CD4-positive, alpha-beta T cell treated with Interleukin-6 at 100 ng/mL for 8 hours (primary cell): ENCODE results near the gene WDR4.
"Not testable (repeated sequence)": the region's sequence is repeated elsewhere in the genome, so short reads cannot be mapped to it uniquely, and the experiment has no call there.

Source experiments
- DNase-seq: peaks from one replicate; pipeline ENCODE4 v3.0.0-alpha.2; 2020; ENCODE audit warnings: mixed read lengths, low spot score

Gene WDR4, protein sequence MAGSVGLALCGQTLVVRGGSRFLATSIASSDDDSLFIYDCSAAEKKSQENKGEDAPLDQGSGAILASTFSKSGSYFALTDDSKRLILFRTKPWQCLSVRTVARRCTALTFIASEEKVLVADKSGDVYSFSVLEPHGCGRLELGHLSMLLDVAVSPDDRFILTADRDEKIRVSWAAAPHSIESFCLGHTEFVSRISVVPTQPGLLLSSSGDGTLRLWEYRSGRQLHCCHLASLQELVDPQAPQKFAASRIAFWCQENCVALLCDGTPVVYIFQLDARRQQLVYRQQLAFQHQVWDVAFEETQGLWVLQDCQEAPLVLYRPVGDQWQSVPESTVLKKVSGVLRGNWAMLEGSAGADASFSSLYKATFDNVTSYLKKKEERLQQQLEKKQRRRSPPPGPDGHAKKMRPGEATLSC

DNA sequence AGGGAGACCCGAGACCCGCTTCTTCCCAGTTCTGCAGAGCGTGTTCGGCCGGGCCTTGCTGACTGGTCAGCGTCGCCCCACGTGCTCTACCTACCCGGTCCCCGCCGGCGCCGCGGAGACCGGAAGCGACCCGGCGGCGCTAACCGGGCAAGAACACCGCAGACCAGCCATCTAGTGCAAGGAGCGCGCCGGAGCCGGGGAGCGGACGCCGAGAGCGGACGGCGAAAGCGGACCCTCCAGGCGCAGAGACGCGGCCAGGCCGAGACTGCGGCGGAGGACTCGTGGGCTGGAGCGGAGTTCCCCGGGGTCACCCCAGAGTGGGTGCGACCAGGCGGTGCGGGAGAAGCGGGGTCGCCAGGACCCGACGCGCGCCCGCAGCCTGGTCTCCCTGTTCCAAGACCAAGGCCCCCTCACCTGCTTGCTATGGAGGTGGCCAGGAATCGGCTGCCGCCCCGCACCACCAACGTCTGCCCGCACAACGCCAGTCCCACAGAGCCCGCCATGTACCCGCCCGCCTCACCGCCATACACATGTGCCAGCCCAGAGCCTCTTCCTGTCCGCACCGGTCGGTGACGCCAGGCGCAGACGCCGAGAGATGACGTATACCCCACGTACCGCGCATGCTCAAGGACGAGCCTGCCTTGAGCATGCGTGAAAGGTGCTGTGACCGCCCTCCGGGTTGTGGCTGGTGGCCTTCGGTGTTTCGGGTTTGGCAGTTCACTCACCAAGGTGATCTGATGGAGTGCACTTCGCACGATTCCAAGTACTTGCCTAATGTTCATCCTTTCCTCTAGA is at the start of gene WDR4:
TSS of gene WDR4 (minus strand) at position 547 of the 795 bp plus-strand sequence. CDS start at position 503, 44 bp downstream.
- peak; percentile 97 for DNase-seq

DNA sequence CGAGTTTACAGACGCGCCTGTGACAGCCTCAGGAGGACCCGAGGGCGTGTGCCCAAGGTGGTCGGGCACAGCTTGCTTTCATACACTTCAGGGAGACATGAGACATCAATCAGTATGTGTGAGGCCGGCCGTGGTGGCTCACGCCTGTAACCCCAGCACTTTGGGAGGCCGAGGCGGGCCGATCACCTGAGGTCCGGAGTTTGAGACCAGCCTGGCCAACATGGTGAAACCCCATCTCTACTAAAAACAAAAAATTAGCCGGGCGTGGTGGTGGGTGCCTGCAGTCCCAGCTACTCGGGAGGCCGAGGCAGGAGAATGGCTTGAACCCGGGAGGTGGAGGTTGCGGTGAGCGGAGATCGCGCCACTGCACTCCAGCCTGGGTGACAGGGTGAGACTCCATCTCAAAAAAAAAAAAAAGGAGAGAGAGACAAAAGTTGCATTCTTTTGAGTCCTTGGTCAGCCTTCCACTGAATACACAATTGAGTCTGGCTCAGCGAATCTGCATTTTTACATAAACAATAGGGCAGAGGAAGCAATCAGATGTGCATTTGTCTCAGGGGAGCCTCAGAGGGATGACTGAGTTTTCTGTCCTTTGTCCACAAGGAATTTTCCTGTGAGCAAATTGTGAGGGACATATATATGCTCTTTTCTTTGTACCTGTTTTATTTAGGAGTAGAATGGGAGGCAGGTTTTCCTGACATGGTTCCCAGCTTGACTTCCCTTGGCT is 48.3 kb upstream of the WDR4 start:
- not testable (repeated sequence) for DNase-seq

DNA sequence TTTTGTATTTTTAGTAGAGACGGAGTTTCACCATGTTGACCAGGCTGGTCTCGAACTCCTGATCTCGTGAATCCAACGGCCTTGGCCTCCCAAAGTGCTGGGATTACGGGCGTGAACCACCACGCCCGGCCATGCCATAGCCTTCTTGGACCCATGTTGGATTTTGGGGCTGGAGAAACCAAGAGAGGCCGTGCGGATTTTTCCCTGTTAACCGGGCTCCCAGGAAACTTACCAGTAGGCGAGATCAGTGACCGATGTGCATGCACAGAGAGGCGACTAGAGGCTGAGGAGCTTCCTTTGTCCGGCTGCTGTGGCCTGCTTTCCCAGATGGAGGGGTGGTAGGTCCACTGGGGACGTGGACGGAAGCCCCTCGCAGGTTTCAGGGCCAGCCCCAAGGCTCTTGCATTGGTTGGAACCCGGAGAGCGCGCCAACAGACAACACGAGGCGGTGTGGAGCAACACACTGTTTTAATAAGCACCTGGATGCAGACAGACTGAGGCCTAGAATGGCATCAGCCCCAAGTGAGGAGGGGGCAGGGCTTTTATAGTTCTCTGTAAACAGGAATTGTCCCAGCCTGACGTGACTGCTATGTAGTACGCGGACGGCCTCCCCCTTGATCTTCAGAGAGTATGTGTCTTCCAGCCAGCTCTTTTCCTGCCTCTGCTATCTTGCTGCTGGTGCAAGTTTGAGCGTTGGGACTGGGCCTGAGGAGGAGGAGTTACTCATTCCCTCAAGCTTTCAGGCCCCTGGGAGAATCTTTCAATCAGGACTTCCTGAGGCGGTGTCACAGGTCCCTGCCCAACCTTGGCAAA is 46.0 kb upstream of the WDR4 start, which contains the start of gene ERVH48-1:
TSS of gene ERVH48-1 (minus strand) at position 517 of the 813 bp plus-strand sequence. CDS start 6,624 bp downstream, outside the sequence.
- DNase-seq, result peak; percentile 27

DNA sequence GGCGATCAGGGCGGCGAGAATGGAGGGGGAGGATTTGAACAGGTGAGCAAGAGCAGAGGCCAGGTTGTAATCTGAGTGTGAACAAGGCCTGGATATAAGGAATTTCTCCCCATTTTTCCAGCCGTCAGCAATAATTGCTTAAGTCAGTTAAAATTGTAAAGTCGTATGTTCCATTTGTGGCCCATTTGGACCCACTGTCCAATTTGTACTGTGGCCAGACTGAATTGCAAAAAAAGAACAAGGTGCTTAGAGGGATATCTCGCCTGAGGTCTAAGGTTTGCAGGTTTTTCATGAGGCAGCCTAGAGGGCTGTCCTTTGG is 45.1 kb upstream of the WDR4 start:
- DNase-seq, result no peak

DNA sequence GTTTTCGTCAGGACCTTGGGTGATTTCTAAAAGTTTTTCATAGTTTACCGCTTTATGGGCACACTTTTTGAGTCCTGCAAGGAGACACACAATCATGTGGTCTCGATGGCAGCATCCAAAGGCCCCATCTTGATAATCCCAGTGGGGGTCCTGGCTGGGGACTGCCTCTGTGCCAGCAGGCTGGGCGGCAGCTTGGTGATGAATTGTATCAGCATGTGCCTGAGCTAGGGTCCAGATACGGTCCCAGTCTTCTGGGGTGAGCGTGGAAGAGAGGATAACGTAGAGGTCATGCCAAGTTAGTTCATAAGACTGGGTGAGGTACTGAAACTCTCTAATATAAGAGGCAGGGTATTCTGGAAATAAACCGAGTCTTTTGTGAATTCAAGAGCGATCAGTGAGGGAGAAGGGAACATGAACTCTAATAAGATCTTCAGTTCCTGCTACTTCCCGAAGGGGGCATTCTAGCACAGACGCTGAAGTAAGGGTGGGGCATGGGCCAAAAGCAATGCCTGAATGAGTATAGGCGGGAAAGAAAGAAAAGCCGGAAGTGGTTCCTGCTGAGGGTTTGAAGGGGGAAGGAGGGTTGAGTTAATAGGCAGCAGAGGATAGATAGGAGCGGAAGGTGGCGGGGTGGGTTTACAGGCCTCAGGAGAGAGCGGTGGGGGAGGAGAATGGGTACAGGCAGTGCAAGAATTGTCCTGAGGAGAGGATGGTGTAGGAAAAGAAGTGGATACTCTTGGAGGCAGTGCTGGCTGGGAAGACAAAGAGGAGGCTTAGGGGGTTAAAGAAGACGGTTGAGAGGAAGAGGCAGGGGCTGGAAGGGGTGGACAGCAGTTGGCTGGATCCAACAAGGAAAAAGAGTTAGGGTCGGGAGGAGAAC is 44.5 kb upstream of the WDR4 start:
- peak; percentile 78 for DNase-seq

DNA sequence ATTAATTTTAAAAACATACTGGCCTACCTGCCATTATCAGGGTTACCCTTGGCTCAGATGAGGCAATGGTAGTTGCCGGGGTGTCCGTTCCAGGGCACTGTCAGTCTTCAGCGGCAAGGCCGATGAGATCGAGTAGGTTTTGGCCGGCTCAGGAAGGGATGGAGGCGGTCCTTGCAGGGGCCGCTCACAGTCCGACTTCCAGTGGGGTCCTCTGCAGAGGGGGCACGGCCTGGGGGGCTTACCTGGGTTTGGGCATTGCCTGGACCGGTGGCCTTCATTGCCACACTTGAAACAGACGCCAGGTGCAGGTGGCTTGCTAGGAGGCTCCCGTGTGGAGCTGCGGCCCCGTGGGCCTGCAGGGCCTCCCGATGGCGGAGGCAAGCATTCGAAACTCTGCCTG is 43.6 kb upstream of the WDR4 start:
- no peak for DNase-seq

DNA sequence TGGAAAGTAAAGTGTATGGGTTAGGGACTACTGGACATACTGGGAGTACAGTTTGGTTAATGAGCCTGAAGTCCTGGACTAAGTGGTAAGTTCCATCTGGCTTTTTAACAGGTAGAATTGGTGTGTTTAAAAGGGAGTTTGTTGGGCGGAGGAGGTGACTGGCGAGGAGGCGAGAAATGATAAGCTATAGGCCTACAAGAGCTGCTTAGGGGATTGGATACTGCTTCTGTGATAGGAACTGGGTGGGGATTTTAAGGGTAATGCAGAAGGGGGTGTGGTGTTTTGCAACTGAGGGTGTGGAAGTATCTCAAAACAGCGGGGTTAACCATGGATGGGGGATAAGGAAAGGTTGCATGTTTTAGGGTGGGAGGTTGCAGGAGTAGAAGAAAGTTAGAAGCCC is 42.6 kb upstream of the WDR4 start:
- DNase-seq, result no peak

DNA sequence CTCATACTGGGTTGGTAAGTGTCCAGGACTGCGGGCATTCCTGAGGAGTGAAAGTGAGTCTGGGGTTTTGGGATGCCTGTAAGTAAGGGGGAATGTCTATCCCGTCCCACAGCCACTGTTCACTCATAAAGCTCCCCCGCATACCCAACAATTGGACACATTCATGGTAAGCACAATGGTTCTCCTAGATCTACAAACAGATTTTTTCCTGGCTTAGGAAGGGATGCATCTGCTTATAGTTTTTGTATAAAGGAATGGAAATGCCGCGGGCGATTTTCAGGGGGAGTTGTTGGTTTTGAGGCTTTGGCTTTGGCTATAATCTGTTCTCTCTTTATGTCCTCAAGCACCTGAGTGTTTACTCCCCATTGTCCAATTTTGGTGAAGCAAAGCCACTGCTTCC is 39.0 kb upstream of the WDR4 start:
- no peak for DNase-seq

DNA sequence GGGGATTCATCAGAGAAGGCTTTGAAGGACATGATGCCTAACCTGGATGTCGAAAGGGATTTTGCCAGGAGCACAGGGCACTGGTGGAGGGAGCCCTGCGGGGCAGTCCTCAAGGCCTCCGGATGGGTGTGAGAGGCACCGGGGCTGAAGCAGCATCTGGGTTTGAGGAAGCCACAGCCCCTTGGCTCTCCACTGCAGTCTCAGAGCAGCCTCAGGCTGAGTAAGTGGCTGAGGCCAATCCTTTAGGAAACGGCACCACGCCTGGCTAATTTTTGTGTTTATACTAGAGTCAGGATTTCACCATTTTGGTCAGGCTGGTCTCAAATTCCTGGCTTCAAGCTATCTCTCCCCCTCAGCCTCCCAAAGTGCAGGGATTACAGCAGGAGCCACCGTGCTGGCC is 34.1 kb upstream of the WDR4 start:
- DNase-seq, result no peak

DNA sequence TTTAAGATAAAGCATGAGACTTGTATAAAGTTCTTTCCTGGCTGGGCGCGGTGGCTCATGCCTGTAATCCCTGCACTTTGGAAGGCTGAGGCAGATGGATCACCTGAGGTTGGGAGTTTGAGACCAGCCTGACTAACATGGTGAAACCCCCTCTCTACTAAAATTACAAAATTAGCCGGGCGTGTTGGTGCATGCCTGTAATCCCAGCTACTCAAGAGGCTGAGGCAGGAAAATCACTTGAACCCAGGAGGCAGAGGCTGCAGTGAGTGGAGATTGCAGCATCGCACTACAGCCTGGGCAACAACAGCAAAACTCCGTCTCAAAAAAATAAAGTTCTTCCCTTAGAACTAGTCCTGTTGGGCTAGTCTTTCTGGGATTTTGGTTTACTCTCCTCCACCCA is 32.6 kb upstream of the WDR4 start:
- not testable (repeated sequence) for DNase-seq

DNA sequence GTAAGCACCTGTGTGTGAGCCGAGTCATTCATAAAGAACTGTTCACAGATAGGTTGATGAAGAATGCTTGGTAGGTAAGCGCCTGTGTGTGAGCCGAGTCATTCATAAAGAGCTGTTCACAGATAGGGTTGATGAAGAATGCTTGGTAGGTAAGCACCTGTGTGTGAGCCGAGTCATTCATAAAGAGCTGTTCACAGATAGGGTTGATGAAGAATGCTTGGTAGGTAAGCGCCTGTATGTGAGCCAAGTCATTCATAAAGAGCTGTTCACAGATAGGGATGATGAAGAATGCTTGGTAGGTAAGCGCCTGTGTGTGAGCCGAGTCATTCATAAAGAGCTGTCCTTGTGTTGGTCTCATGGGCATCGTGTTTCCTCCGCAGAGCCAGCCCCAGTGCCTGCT is 29.1 kb upstream of the WDR4 start:
- DNase-seq, result not testable (repeated sequence)

DNA sequence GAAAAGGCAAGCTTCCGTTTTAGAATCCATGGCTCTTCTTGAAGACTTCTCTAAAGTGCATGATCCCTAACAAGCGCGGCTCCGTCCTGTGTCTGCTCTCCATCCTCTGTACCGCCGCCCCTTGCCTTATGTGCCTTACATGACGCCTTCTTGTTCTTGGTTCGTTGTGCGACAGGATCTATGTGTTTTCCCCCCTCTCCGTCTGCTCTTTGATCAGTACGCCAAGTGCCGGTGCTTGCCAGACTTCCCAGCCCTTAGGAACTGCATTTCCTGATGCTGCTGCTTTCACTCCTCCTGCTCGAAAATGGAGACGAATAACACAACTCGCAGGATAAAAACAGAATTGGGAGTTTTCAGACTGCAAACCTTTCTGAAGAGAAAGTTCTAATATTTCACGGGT is 26.9 kb upstream of the WDR4 start:
- no peak for DNase-seq

DNA sequence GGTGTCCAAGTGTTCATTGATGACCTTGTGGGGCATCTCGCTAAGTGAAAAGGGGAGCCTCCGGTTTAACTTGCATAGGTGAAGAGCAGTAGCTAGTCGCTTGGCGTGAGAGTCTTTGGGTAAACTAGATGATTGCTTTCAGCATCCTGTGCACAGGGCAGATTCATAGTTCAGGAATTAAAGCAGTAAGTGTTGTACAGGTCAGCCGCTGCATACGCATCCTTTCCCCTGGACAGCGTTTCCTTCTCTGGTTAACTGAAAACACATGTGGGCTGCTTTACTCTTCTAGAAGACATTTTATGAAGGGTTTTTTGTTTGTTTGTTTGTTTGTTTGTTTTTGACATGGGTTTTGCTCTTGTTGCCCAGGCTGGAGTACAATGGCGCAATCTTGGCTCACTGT is 25.9 kb upstream of the WDR4 start:
- no peak for DNase-seq

DNA sequence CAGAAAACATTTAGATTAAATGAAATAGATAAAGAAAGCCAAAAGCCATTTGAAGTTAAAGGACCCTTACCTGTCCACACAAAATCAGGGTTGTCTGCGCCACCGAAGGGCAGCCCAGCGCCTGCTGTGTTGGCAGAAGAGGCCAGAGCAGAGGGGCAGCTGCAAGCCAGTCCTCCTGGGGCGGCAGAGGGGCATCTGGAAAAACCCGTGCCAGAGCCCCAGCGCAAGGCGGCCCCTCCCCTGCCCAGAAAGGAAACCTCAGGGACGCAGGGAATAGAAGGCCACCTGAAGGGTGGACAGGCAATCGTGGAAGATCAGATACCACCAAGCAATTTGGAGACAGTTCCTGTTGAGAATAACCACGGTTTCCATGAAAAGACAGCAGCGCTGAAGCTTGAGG is 24.5 kb upstream of the WDR4 start:
- DNase-seq, result no peak

DNA sequence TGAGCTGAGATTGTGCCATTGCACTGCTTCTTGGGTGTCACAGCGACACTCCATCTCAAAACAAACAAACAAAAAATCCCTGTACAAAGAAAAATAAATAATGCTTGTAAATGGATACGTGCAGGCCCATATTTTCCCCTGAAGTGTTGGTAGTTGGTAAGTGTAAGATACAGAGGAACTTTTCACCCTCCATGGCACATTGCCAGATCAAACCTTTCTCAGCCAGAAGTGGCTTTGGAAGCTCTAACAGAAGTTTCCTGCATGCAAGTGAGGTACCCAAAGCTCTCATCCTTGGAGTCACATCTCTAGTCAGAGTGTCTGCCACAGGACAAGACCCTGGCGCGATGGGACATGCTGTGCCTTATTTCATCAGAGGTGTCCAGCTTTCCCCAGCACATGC is 21.1 kb upstream of the WDR4 start:
- no peak for DNase-seq

DNA sequence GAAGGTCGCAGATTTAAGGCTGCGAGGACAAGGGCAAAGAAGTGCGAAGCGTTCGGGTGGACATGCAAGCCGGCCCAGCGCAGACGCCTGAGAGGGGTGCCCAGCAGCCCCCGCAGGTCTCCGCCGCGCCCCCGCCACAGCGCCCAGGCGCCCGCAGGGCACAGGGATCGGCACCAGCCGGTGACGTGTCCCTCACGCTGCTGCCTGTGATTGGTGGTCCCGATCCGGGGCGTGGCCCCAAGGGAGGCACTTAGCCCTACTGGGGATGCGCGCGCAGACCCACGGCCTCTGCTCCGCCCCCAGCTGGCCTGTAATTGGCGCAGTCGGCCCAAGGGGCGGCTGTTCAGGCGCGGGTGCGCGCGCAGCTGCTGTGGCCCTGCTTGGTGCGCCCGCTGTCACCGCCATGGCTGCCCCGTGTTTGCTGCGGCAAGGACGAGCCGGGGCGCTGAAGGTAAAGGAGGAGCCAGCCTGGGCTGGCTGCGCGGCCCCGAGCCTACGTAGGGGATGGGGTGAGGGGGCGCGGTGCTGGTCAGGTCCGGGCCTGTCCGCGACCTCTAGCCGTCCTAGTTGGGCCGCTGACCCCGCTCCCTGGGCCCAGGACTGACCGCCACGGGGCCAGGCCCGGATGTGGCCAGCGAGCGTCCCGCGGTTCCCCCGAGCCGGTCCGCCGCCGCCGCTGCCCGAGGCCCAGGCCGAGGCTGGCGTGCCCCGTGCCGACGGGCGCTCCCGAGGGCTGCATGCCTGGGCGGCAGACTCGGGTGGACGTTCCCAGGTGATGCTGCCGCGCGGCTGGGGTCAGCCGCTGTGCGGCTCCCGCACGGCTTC is 13.8 kb upstream of the WDR4 start, which contains the start of gene NDUFV3:
TSS of gene NDUFV3 (plus strand) at position 379 of the 825 bp plus-strand sequence. CDS start at position 404, 25 bp downstream.
- DNase-seq, result peak; percentile 100

DNA sequence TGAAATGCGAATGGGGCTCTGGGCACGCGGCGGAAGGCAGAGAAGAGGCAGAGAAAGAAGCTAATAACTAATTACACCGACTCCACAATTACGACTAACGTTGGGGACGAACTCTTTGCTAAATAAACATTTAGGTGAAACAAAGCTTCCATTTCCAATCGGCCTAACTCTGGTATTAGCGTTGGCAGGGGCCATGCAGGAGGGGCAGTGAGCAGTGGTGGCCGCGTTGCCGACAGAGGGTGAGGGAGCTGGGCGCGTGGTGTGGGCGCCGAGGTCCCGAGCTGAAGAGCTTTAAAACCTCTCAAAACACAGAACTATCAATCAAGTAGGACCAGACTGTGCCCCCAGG is 13.2 kb upstream of the WDR4 start:
- DNase-seq, result no peak

DNA sequence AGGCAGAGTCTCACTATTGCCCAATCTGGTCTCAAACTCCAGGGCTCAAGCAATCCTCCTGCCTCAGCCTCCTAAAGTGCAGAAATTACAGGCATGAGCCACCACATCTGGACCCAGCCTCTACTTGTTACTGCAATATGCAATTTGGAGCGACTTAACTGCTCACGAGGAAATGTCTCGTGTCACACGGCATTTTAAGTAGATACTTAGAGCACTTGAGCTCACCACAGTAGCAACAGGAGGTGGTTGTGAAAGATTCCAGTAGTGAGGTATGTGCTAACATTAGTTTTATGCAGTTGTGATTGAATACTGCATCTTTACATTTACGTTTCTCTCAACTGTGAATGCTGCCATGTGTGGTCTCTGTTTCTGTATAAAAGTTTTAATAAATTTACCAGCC is 8.0 kb upstream of the WDR4 start:
- no peak for DNase-seq

DNA sequence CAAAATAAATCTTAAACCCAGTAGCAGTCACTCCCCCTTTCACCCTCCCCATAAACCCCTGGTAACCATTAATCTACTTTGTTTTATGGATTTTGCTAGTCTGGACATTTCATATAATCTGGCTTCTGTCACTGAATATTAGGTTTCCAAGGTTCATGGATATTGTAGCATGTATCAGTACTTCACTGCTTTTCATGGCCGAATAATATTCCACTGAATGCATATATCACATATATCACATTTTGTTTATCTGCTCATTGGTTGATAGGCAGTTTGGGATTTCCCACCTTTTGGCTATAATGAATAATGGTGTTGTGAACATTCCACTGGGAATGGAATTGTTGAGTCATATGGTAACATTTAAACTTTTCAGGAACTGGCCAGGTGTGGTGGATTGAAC is 4.6 kb upstream of the WDR4 start:
- no peak for DNase-seq

DNA sequence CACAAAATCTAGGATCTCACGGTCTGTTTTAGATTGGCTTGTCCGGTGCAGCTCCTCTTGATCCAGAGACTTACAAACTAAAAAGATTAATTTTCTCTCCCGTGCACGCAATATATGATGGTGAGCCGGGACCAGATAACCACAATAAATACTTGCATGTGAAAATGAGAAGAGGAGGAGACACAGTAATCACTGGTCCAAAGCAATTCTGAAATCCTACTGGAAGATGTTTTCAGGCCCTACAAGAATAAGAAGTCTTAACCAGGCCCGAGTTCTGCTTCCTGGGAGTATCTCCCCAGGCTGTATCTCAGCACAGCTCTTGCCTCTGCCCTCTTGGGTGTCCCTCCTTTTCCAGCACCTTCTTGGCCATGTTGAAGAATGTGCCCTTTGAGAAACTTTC is 1.0 kb upstream of the WDR4 start:
- no peak for DNase-seq
